Heart right ventricle (tissue), 16 donors: ENCODE data around the gene ZNF800. TPM values are rescaled to one million over a fixed set of nuclear protein-coding genes. Genes with fewer than 3 reads are reported as not detected.

ENCODE experiments used
- ATAC-seq, 8 donors: fragments of 200-7000 bp; cut with Tn5 transposase; one replicate each; pipeline ENCODE4 v1.9.1; 2020; ENCODE audit warnings: mild to moderate bottlenecking in 8 of 8, moderate library complexity in 8 of 8, moderate number of reproducible peaks in 1 of 8
- DNase-seq, 2 donors: peaks; one replicate each; pipeline ENCODE4 v3.0.0-alpha.2; 2020
- H3K27ac ChIP-seq, 10 donors: fragments of 200-600 bp; sonication (generic) in 2 of 10; one replicate each; pipeline versions ENCODE4 v1.5.0 to v1.8.0; 2020 to 2022; ENCODE audit warnings: mild to moderate bottlenecking in 3 of 10
- H3K27me3 ChIP-seq, 7 donors: fragments of 200-600 bp; one replicate each; pipeline ENCODE4 v1.8.0; 2021 to 2022; ENCODE audit warnings: mild to moderate bottlenecking in 2 of 7
- H3K36me3 ChIP-seq, 9 donors: fragments of 200-600 bp; sonication (generic) in 1 of 9; one replicate each; pipeline versions ENCODE4 v1.5.0 to v1.8.0; 2020 to 2022; ENCODE audit warnings: mild to moderate bottlenecking in 2 of 9
- H3K4me1 ChIP-seq, 9 donors: fragments of 200-600 bp; sonication (generic) in 1 of 9; one replicate each; pipeline versions ENCODE4 v1.5.0 to v1.8.0; 2020 to 2022; ENCODE audit warnings: mild to moderate bottlenecking in 4 of 9
- H3K4me3 ChIP-seq, 10 donors: fragments of 200-600 bp; sonication (generic) in 2 of 10; one replicate each; pipeline versions ENCODE4 v1.5.0 to v1.8.0; 2020 to 2022; ENCODE audit warnings: mild to moderate bottlenecking in 7 of 10, moderate library complexity in 2 of 10
- H3K9me3 ChIP-seq, 11 donors: fragments of 200-600 bp in 10 of 11; sonication (generic) in 2 of 11; one replicate each; pipeline versions ENCODE4 v1.5.0 to v1.8.0; 2013 to 2022; ENCODE audit warnings: mild to moderate bottlenecking in 2 of 11, control low read depth in 1 of 11, moderate library complexity in 1 of 11
- WGBS, 2 donors: extraction: QIAGEN DNeasy Blood & Tissue Kit; methylation state at CpG; one replicate each; pipeline ENCODE4 v1.1.7; 2013; ENCODE audit warnings: inconsistent platforms in 1 of 2; 5-methylcytosine and 5-hydroxymethylcytosine counted together
- intact Hi-C, 10 donors: fragments of 100-400 bp; cut with DNase I; formaldehyde crosslinking; loops; one replicate each; pipeline versions ENCODE4 v1.11.1 to v1.14.2; 2022
- polyA plus RNA-seq, 2 donors: library from polyadenylated mRNA; stranded (reverse); fragments of 200-250 nt; gene quantifications; one replicate each; pipeline ENCODE4 v1.2.3, GENCODE V29; 2013
- total RNA-seq, 10 donors: library from RNA; stranded (reverse); fragmentation: NEBNext Ultra II Directional in 3 of 10; extraction: Animal tissue kit (Norgen Biotek cat#: 25700) in 3 of 10; gene quantifications; one replicate each; pipeline versions ENCODE4 v1.2.1 to v1.2.4, GENCODE V29; 2021 to 2023
- TF ChIP-seq, protein P1 (sequence below), 9 donors: fragments of 200-600 bp; sonication (generic) in 2 of 9; IDR thresholded peaks; one replicate each; pipeline versions ENCODE4 v1.5.0 to v1.8.0; 2021 to 2022; ENCODE audit warnings: antibody characterized with exemption in 9 of 9, mild to moderate bottlenecking in 5 of 9, moderate library complexity in 1 of 9
- donor health status: Arrhythmogenic right ventricular cardiomyopathy.
- donor health status: ischemic (EF 13 %, LVEDD 7.1; RV severe dilation, severe dysfunction).
- donor health status: healthy with polysubstance abuse.
- donor health status: DM: no; HTN: yes; CAD: no.
- donor health status: DM: no; HTN: no; CAD: no.
- donor health status: ischemic (EF 25% LVEDD 6.9; RV normal size, moderate dysfunction).
- donor health status: ischemic (EF 25% LVEDD 5.7; RV mildly dilated, moderate dysfunction).
- donor health status: healthy.
- donor health status: DM: yes; HTN: yes; CAD: no.
- donor health status: Ischemic cardiomyopathy.
- donor health status: ischemic (EF 35%, LVEDD 5.7; RV mildly dilated, moderate dysfunction).
- donor health status: nonischemic (EF 11% LVEDD 7.7; RV severe dilation, severe dysfunction).
- donor health status: DM: yes; HTN: yes; CAD: no.
- donor health status: PGD.
- donor health status: ischemic (EF 29% LVEDD 5.4; RV normal size, mild dysfunction).
- donor health status: nonischemic (EF 23%, LVEDD 6.1; RV moderate dilation, normal function).

Gene ZNF800
- total and polyA plus RNA-seq, 12 donors, result 3.4 to 35.8 (median 23.2) TPM

DNA sequence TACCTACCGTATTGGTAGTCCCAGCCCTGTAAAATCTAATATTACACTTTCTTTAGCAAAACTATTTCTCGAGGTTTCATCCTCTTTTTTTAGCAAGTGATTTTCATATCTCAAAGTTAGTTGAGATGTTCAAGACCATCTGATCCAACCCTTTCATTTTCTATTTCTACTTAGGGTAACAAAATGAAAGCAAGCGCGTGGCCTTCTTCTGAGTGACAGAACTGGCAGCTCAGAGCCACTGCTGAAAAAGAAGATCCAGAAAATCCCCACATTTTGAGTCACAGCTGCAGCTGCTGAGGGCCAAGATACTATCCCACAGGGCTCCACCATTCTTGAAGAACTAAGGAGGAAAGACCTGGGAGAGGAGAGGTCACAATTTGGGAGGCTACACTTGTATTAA lies 24.8 kb upstream of the ZNF800 start:
- WGBS, 2 donors, result 81 to 82% methylated on average over 4 of the region's 4 CpGs
- intact Hi-C loops, result no loop called here
- no peaks in the 10 kb centered on the region for H3K36me3 ChIP-seq
- peaks cover 0 to 18% (median 0%) of the 10 kb centered on the region in 9 donors for H3K4me1 ChIP-seq
- no peak overlapping the region for H3K4me3 ChIP-seq
- H3K27ac ChIP-seq, result no peak overlapping the region
- ATAC-seq (no peak), DNase-seq (no peak)
- no peaks in the 10 kb centered on the region for H3K9me3 ChIP-seq
- TF ChIP-seq, protein P1, sequence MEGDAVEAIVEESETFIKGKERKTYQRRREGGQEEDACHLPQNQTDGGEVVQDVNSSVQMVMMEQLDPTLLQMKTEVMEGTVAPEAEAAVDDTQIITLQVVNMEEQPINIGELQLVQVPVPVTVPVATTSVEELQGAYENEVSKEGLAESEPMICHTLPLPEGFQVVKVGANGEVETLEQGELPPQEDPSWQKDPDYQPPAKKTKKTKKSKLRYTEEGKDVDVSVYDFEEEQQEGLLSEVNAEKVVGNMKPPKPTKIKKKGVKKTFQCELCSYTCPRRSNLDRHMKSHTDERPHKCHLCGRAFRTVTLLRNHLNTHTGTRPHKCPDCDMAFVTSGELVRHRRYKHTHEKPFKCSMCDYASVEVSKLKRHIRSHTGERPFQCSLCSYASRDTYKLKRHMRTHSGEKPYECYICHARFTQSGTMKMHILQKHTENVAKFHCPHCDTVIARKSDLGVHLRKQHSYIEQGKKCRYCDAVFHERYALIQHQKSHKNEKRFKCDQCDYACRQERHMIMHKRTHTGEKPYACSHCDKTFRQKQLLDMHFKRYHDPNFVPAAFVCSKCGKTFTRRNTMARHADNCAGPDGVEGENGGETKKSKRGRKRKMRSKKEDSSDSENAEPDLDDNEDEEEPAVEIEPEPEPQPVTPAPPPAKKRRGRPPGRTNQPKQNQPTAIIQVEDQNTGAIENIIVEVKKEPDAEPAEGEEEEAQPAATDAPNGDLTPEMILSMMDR (IDR thresholded peaks at IDR 0.05), result no peak
- H3K27me3 ChIP-seq, result peaks cover 0 to 15% (median 4%) of the 10 kb centered on the region in 7 donors

DNA sequence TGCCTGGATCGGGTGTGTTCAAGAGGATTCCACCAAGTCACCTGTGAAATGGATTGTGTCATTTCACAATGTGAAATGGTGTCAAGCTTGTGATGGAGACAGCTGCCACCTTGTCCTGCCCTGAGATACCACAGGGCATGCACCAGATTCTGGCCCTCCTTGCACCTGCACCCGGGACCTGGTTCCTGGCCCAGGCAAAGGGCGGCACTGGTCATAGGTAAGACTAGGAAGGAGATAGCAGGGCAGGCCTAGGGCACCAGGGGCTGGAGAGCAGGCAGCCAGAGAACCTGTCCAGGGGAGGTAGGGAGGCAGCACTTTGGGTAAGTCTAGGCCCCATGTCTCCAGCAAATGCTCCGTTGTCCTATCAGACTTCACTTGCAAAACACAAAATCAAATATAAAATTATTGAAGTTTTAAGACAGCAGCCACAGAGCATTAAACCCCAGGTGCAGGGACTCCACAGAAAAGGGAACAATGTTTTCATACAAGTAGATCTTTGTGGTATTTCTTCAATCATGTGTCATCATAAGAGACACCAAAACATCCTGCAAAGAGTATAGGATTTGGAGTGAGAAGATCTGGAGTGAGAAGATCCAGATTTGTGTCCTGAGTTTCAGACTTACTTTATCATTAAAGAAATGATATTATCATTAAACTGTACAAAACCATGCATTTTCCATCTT lies 22.7 kb upstream of the ZNF800 start:
- H3K36me3 ChIP-seq, result no peaks in the 10 kb centered on the region
- peaks cover 0 to 17% (median 8%) of the 10 kb centered on the region in 7 donors for H3K27me3 ChIP-seq
- H3K4me1 ChIP-seq, result peaks cover 0 to 18% (median 0%) of the 10 kb centered on the region in 9 donors
- WGBS, 2 donors, result 94 to 96% methylated on average over 4 of the region's 4 CpGs
- H3K4me3 ChIP-seq, result no peak overlapping the region
- ATAC-seq (no peak), DNase-seq (no peak)
- intact Hi-C loops, result no loop called here
- H3K27ac ChIP-seq, result no peak overlapping the region
- TF ChIP-seq, protein P1 (IDR thresholded peaks at IDR 0.05), result no peak
- no peaks in the 10 kb centered on the region for H3K9me3 ChIP-seq

DNA sequence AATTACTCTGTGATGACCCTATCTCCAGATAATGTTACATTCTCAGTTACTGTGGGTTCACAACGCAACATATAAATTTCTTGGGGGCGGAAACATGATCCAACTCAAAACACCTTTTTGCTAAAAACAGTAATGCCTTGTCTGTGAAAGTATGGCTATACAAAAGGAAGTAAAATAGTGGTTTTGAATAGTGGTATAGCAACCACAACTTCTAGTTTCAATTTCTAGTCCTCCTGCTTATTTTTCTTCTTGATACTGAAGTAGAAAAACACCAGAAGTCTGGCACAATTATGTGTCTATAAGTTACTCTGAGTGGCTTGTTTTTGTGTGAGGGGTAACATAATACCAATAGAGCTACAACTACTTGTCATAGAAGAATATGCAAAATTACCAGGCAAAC lies 21.5 kb upstream of the ZNF800 start:
- no peak for ATAC-seq
- Histone ChIP-seq H3K27me3 (peaks cover 0 to 17% (median 8%) of the 10 kb centered on the region in 7 donors), H3K4me3 (no peak overlapping the region), H3K36me3 (no peaks in the 10 kb centered on the region), H3K9me3 (no peaks in the 10 kb centered on the region), H3K4me1 (peaks cover 0 to 18% (median 0%) of the 10 kb centered on the region in 9 donors), H3K27ac (peak overlapping the region in 1 of 10 donors; percentile 36)
- TF ChIP-seq, protein P1 (IDR thresholded peaks at IDR 0.05), result no peak
- no peak for DNase-seq
- intact Hi-C loops, result no loop called here
- 79 to 85% methylated on average over 2 of the region's 2 CpGs for WGBS, 2 donors

DNA sequence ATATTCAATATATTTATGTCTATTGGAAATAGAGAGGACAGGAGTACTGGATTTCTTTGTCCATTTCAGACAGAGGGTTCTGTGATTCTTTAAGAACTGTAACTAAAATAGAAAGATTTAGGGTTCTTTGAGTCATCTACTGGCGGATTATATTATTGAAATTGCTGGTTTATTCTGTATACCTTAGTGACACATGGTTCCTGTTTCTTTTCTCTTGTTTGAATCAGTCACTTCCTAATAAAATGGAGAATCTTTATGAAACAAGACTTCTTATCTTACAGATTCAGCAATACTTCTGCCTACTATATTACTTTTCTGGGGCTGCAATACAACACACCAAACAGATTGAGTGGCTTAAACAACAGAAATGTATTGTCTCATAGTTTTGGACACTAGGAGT lies 20.8 kb upstream of the ZNF800 start:
- Histone ChIP-seq H3K36me3 (no peaks in the 10 kb centered on the region), H3K27me3 (peaks cover 0 to 17% (median 8%) of the 10 kb centered on the region in 7 donors), H3K4me1 (peaks cover 0 to 18% (median 0%) of the 10 kb centered on the region in 9 donors), H3K27ac (peak overlapping the region in 1 of 10 donors; percentile 36), H3K9me3 (no peaks in the 10 kb centered on the region), H3K4me3 (no peak overlapping the region)
- TF ChIP-seq, protein P1 (IDR thresholded peaks at IDR 0.05), result no peak
- 62 to 74% methylated on average over 1 of the region's 1 CpG for WGBS, 2 donors
- DNase-seq, result no peak
- no peak for ATAC-seq
- intact Hi-C loops, result no loop called here
